Astrocyte of the spinal cord (primary cell): ENCODE data around the gene CD164L2.

Experiments
- DNase-seq: peaks from one replicate; pipeline ENCODE4 v3.0.0; 2011; ENCODE audit warnings: low read depth, low spot score
- H3K4me3 ChIP-seq: 2 replicates; pipeline ENCODE4 v1.5.1; 2011; ENCODE audit warnings: low read depth, mild to moderate bottlenecking, low read length, moderate library complexity
- CTCF ChIP-seq: IDR thresholded peaks from 2 replicates; pipeline ENCODE4 v1.5.1; 2012; ENCODE audit warnings: low read depth, mild to moderate bottlenecking, low read length, inconsistent platforms
- in situ Hi-C: cut with HindIII; loops from 2 replicates; pipeline ENCODE4 v1.10.0; 2017; ENCODE audit warnings: low sequenced_read_pairs

The CD164L2 gene

GRCh38 chr1:27358038-27358927 is 24.9 kb downstream of the CD164L2 start:
- in situ Hi-C loops = no loop called here
- no peak overlapping the region for H3K4me3 ChIP-seq
- no peak for TF ChIP-seq CTCF
- DNase-seq = no peak

- in situ Hi-C loops = no loop called here
- DNase-seq = peak; percentile 54
- peak; percentile 88 for TF ChIP-seq CTCF
- no peak overlapping the region for H3K4me3 ChIP-seq
These were observed 25.7 kb downstream of the CD164L2 start for GRCh38 chr1:27357281-27358037.

- no peak overlapping the region for H3K4me3 ChIP-seq
- in situ Hi-C loops = no loop called here
- no peak for DNase-seq
- TF ChIP-seq CTCF = no peak
These were observed 26.4 kb downstream of the CD164L2 start for GRCh38 chr1:27356619-27357280.

GRCh38 chr1:27356277-27356618 is 26.9 kb downstream of the CD164L2 start:
- DNase-seq = no peak
- no peak for TF ChIP-seq CTCF
- H3K4me3 ChIP-seq = no peak overlapping the region
- in situ Hi-C loops = no loop called here

- in situ Hi-C loops = no loop called here
- DNase-seq = no peak
- TF ChIP-seq CTCF = no peak
- no peak overlapping the region for H3K4me3 ChIP-seq
These were observed 27.4 kb downstream of the CD164L2 start for GRCh38 chr1:27355683-27356082.

GRCh38 chr1:27353629-27354028 is 29.5 kb downstream of the CD164L2 start:
- no peak for DNase-seq
- in situ Hi-C loops = no loop called here
- no peak overlapping the region for H3K4me3 ChIP-seq
- no peak for TF ChIP-seq CTCF
